Gastrocnemius medialis (tissue), 4 donors: ENCODE data around the gene DENND1A.

Experiments used
- CTCF ChIP-seq, 5 experiments: fragments of 450-650 bp in 3 of 5; fragments of 200-600 bp in 2 of 5; sonication (generic) in 2 of 5; IDR thresholded peaks in 4 of 5; conservative IDR thresholded peaks in 1 of 5; 1 replicate in 4 of 5; 2 replicates in 1 of 5; pipeline ENCODE4 v1.5.1; 2016 to 2019; ENCODE audit warnings: antibody characterized with exemption in 5 of 5, mild to moderate bottlenecking in 3 of 5, moderate library complexity in 3 of 5
- POLR2A ChIP-seq, 2 donors: fragments of 450-650 bp; IDR thresholded peaks; one replicate each; pipeline ENCODE4 v1.6.1; 2017; ENCODE audit warnings: antibody characterized with exemption in 2 of 2, mild to moderate bottlenecking in 2 of 2, moderate library complexity in 2 of 2

GRCh38 chr9:123772374-123772773 lies 157.6 kb downstream of the DENND1A start:
- TF ChIP-seq CTCF (IDR thresholded peaks at IDR 0.05 in 4 of 5, conservative IDR thresholded peaks at IDR 0.05 in 1 of 5) (no peak), POLR2A (IDR thresholded peaks at IDR 0.05) (no peak)
